HL-60/S4 (cell line): ENCODE results near the gene LHX3.

ENCODE experiments used
- in situ Hi-C: fragments of 300-500 bp; cut with MboI; formaldehyde crosslinking; loops from 2 replicates; pipeline ENCODE4 v1.14.3; 2022; ENCODE audit warnings: low sequenced_read_pairs

The LHX3 gene

GRCh38 chr9:136209786-136210185, 4.9 kb upstream of the LHX3 start:
- in situ Hi-C loops, result no loop called here

- in situ Hi-C loops, result no loop called here
These were observed 4.3 kb upstream of the LHX3 start for GRCh38 chr9:136209232-136209631.

- in situ Hi-C loops, result no loop called here
These were observed 3.7 kb upstream of the LHX3 start for GRCh38 chr9:136208675-136209074.

GRCh38 chr9:136207616-136208015, 2.7 kb upstream of the LHX3 start:
- in situ Hi-C loops, result no loop called here

- in situ Hi-C loops, result no loop called here
These were observed 1.8 kb upstream of the LHX3 start for GRCh38 chr9:136206602-136207275.

GRCh38 chr9:136205707-136205992, 722 bp upstream of the LHX3 start:
- in situ Hi-C loops, result no loop called here

DNA sequence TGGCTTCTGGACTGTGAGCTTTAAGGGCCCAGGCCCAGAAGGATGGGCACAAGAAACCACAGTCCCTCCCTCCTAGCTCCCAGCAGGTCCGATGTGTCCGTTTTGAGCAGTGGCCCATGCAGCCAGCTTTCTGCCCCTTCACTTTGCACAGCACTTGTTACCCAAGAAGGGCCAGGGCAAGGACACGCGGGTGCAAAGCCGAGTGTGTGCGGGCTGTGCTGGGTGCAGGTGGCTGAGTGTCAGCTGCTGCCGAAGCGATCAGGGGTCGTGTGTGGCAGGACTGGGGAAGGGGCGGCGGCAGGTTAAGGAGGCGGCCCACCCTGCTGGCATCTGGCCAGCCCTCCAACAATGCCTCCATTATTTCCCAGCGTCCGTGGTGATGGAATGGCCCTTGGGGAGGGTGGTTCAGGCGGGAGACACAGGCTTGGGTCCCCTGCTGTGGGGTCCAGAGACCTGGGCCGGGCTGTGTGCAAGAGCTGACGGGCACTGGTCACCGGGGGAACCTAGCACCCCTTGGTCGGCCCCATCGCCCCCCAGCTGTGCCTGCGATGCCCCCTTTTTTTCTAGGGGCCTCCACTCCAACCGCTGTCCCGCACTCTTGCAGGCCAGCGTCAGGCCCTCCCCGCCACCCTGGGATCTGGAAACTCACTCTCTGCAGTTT, 653 bp downstream of the LHX3 start:
- in situ Hi-C loops, result no loop called here

DNA sequence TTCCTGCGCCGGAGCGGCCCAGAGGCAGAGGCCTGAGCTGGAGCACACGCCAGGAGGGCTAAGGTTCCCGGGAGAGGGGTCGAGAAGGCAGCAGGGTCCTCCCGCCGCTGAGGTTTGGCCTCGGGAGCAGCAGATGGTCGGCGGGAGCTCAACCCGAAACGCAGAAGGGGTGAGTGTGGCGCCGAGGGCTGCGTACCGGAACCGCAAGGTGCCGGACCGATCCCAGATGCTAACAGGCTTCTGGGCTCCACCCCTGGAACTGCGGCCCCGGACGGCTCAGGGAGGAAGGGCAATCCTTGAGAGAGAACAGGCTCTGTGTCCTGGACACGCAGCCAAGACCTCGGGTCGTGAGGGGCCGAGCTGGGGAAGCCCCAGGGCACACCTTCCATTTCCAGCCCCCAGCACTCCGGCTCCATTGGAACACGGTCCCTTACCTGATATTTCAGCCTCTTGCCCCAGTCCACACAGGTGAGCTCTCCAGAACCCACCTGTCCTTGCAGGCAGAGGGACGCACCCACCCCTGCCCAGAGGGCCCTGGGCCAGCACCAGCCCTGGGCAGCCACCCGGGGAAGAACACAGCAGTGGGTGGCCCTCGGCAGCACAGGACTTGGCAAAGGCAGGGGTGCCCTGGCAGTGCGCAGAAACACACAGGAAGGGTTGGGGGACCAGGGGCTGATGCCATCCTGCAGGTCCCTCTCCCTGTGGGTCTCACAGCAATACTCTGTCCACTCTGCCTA, 1.4 kb downstream of the LHX3 start:
- in situ Hi-C loops, result no loop called here

DNA sequence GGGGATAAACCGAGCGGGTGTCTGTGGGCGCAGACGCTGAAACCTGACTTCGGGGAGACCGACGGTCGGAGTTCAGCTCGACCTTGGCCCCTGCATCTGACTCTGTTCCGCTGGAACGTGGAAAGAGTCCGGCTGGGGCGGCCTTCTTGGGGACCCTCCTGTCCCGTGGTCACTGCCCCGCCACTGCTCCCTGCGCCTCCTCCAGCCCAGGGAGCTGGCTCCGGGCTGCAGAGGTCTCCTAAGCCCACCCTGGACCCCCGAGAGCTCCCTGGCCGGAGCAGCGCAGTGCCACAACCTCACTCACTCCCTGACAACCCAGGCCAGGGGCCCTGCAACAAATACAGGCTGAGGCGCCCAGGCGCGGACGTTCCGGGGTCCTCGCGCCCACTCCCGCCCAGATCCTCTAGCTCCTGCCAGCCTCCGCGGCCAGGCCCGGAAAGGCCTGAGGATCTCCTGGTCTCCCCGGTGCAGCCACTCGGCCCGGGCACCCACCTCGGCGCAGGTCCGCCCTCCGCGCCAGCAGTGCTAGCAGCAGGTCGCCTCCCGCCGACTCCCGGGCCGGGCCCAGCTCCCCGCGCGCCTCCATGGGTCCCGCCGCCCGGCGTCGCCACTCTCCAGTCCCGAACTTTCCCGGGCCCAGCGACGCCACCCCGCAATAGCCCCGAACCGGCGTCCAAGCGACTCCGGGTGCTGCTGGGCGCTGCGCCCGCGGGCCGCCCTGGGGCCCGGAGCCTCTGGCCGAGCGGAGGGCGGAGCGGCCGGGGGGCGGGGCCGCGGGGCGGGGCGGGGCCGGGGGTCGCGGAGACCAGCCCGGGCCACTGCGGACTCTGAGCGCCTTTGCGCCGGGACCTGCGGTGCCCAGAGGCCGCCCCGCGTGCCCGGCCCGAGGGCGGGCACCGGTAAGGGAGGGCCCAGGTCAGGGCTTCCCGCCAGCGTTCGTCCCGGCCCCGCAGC, 2.2 kb downstream of the LHX3 start:
- in situ Hi-C loops, result no loop called here

GRCh38 chr9:136201609-136202453, 3.1 kb downstream of the LHX3 start:
- in situ Hi-C loops, result no loop called here

DNA sequence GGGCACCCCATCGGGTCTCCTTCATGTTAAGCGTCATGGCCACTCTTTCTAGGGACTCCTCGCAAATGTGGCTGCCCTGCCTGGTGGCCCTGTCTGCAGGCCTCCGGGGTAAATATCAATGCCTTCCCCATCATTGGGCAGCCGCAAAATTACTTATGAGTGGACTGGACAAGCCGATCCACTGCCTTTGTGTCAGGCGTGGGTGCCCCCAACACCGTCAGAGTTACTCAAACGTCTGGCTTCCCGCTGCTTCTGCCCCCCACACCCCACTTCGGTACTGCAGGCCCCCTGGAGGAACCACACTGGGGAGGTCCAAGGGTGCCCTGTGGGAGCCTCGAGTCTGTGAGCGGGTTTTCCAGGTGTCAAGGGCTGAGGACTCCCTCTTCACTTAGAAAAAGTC, 3.8 kb downstream of the LHX3 start:
- in situ Hi-C loops, result no loop called here

DNA sequence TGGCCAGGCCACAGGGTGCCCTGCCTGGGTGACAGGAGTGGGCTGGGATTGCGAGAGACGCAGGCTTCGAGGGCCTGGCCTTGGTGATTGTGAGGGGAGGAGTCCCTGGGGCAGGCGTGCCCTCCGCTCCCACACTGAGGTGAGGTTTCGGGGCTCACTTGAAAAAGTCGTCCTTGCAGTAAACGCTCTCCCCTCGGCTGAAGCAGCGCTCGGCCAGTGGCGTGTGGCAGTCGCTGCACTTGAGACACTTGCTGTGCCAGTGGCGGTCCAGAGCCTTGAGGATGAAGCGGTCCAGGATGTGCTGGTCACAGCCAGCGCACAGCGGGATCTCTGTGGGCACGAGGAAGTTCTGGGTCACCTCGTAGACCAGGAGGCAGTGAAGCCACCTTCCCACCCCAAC, 4.5 kb downstream of the LHX3 start:
- in situ Hi-C loops, result no loop called here

- in situ Hi-C loops, result no loop called here
These were observed 5.3 kb downstream of the LHX3 start for GRCh38 chr9:136199391-136200288.

- in situ Hi-C loops, result no loop called here
These were observed 6.3 kb downstream of the LHX3 start for GRCh38 chr9:136198605-136199083.

DNA sequence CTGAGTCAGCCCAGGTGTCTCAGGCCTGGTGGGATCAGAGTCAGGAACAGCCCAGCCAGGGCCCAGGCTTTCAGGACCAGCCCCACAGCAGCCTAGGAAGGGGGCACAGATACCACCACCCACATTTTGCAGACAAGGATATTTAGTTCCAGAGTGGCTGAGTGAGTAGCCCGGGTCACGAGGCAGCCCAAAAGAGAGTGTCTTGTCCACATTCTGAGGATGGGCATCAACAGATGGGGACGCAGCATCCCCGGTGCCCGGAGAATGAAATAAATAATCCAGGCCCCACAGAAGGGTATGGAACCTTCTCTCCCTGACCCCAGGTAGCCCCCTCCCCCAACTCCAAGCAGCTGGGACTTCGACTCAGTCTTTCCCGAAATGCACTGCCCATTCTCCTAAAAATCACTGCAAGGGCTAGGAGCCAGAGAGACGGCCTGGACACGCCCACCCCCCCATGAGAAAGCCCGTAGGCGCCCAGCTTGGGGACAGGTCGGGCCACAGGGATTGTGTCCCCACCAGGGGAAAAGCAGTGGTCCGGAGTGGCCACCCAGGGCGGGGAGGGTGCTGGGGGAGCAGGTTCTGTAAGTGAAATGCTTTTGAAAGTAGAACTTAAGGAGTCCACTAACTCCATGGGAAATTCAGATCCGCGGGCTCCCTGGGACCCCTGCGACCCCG, 6.9 kb downstream of the LHX3 start:
- in situ Hi-C loops, result no loop called here

DNA sequence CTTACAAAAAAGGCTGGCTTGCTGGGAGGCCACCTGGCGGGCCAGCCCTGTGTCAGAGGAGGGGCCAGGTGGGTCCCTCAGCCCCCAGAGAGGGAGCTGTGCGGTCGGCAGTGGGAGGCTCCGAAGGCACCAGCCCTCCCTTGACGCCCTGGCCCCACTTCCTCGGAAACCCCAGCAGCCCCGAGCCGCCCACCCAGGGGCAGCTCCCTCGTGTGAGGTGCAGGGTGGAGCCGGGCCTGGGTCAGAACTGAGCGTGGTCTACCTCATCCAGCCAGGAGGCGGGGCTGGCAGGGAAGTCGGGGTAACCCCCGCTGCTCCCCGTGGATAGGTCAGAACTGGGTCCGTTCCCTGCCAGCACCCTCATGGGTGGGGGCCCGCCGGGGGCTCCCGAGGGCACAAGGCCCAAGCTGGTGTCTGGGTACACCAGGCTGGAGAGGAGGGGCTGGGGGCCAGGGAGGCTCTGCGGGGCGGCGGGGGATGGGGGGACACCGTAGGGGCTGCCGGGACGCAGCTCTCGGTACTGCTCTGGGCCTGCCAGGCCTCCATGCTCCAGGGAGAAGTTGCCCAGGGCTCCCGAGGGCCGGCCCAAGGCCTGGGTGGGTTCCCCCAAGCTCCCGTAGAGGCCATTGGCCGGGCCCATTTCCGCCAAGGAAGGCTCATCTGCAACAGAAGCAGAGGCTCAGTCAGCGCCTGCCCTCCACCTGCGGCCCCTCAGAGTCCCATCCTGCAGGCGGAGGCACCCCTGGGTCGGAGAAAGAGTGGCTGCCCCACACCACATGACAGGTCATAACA, 7.6 kb downstream of the LHX3 start:
- in situ Hi-C loops, result no loop called here

GRCh38 chr9:136196404-136197083, 8.4 kb downstream of the LHX3 start:
- in situ Hi-C loops, result no loop called here
